Glutamatergic neuron (in vitro differentiated cells): Measurements from ENCODE around the gene RAB12. TPM values are rescaled to one million over a fixed set of nuclear protein-coding genes. Genes with fewer than 3 reads are reported as not detected.
A peak's percentile ranks its signal among the peaks of the same experiment; 100 is the strongest.

ENCODE experiments used
- DNase-seq: peaks from one replicate; pipeline ENCODE4 v3.0.0; 2022
- H3K27ac Mint-ChIP-seq: one replicate; pipeline ENCODE4 v1.8.0; 2020; ENCODE audit warnings: mild to moderate bottlenecking, mixed read lengths, inconsistent platforms; ENCODE audit not compliant: unreplicated experiment
- H3K27me3 Mint-ChIP-seq: one replicate; pipeline ENCODE4 v1.8.0; 2020; ENCODE audit warnings: mild to moderate bottlenecking, moderate library complexity, mixed read lengths, inconsistent platforms; ENCODE audit not compliant: unreplicated experiment
- H3K36me3 Mint-ChIP-seq: one replicate; pipeline ENCODE4 v1.8.0; 2020; ENCODE audit warnings: mild to moderate bottlenecking, mixed read lengths, inconsistent platforms; ENCODE audit not compliant: unreplicated experiment
- H3K4me1 Mint-ChIP-seq: one replicate; pipeline ENCODE4 v1.8.0; 2020; ENCODE audit warnings: mild to moderate bottlenecking, low read depth, mixed read lengths, inconsistent platforms; ENCODE audit not compliant: unreplicated experiment
- H3K4me3 Mint-ChIP-seq: one replicate; pipeline ENCODE4 v1.8.0; 2020; ENCODE audit warnings: mild to moderate bottlenecking, mixed read lengths, inconsistent platforms; ENCODE audit not compliant: unreplicated experiment
- H3K9me3 Mint-ChIP-seq: one replicate; pipeline ENCODE4 v1.8.0; 2020; ENCODE audit warnings: mild to moderate bottlenecking, moderate library complexity, mixed read lengths, inconsistent platforms; ENCODE audit not compliant: unreplicated experiment
- CTCF ChIP-seq: fragments of 200-600 bp; sonication (generic); IDR thresholded peaks from one replicate; pipeline ENCODE4 v1.5.0; 2021; ENCODE audit not compliant: partially characterized antibody, unreplicated experiment
- total RNA-seq: library from RNA; stranded (reverse); fragmentation: NEBNext Ultra II Directional; extraction: Animal tissue kit (Norgen Biotek cat#: 25700); gene quantifications from one replicate; pipeline ENCODE4 v1.2.1, GENCODE V29; 2021; ENCODE audit not compliant: unreplicated experiment

RAB12 gene
- total RNA-seq, 1 donor from 2014 or later = 28.8 TPM

GRCh38 chr18:8660316-8660715, 51.1 kb downstream of the RAB12 start:
- H3K27me3 Mint-ChIP-seq = no peaks in the 10 kb centered on the region
- DNase-seq = no peak
- no peak for TF ChIP-seq CTCF
- H3K27ac Mint-ChIP-seq = no peak overlapping the region
- H3K9me3 Mint-ChIP-seq = peaks cover 3% of the 10 kb centered on the region
- no peak overlapping the region for H3K4me3 Mint-ChIP-seq
- no peaks in the 10 kb centered on the region for H3K36me3 Mint-ChIP-seq
- peaks cover 48% of the 10 kb centered on the region for H3K4me1 Mint-ChIP-seq

- peaks cover 35% of the 10 kb centered on the region for H3K4me1 Mint-ChIP-seq
- no peak for TF ChIP-seq CTCF
- peak; percentile 43 for DNase-seq
- H3K27me3 Mint-ChIP-seq = no peaks in the 10 kb centered on the region
- H3K36me3 Mint-ChIP-seq = no peaks in the 10 kb centered on the region
- peak overlapping the region; percentile 54 for H3K4me3 Mint-ChIP-seq
- peaks cover 3% of the 10 kb centered on the region for H3K9me3 Mint-ChIP-seq
- peak overlapping the region; percentile 45 for H3K27ac Mint-ChIP-seq
Measured at GRCh38 chr18:8661754-8662559, 52.7 kb downstream of the RAB12 start.

- peak overlapping the region; percentile 45 for H3K27ac Mint-ChIP-seq
- DNase-seq = no peak
- peak overlapping the region; percentile 21 for H3K4me3 Mint-ChIP-seq
- no peaks in the 10 kb centered on the region for H3K36me3 Mint-ChIP-seq
- no peaks in the 10 kb centered on the region for H3K27me3 Mint-ChIP-seq
- TF ChIP-seq CTCF = no peak
- H3K9me3 Mint-ChIP-seq = peaks cover 3% of the 10 kb centered on the region
- H3K4me1 Mint-ChIP-seq = peaks cover 27% of the 10 kb centered on the region
Measured at GRCh38 chr18:8662560-8663255, 53.5 kb downstream of the RAB12 start.

- Mint-ChIP-seq H3K27me3 (no peaks in the 10 kb centered on the region), H3K27ac (no peak overlapping the region), H3K4me1 (peaks cover 9% of the 10 kb centered on the region), H3K4me3 (no peak overlapping the region), H3K9me3 (peaks cover 3% of the 10 kb centered on the region), H3K36me3 (no peaks in the 10 kb centered on the region)
- no peak for TF ChIP-seq CTCF
- DNase-seq = no peak
Measured at GRCh38 chr18:8667846-8668245, 58.6 kb downstream of the RAB12 start.

GRCh38 chr18:8668381-8668780, 59.1 kb downstream of the RAB12 start:
- DNase-seq = no peak
- peaks cover 4% of the 10 kb centered on the region for H3K4me1 Mint-ChIP-seq
- no peak overlapping the region for H3K27ac Mint-ChIP-seq
- H3K9me3 Mint-ChIP-seq = no peaks in the 10 kb centered on the region
- TF ChIP-seq CTCF = no peak
- no peak overlapping the region for H3K4me3 Mint-ChIP-seq
- no peaks in the 10 kb centered on the region for H3K27me3 Mint-ChIP-seq
- no peaks in the 10 kb centered on the region for H3K36me3 Mint-ChIP-seq
